GM12878 (cell line): Measurements from ENCODE around the gene STX12.

ENCODE experiments used
- CREB1 ChIP-seq: IDR thresholded peaks from 2 replicates; pipeline ENCODE4 v1.6.1; 2012; ENCODE audit warnings: low read depth, mild to moderate bottlenecking, inconsistent platforms
- EGR1 ChIP-seq, 2 experiments: IDR thresholded peaks; 1 replicate in 1 of 2; 2 replicates in 1 of 2; pipeline ENCODE4 v1.6.1; 2011 to 2012; ENCODE audit warnings: low read depth in 2 of 2, low read length in 2 of 2, borderline replicate concordance in 1 of 2, mild to moderate bottlenecking in 1 of 2, moderate library complexity in 1 of 2
- ETV6 ChIP-seq, 2 experiments: fragments of 450-650 bp in 1 of 2; IDR thresholded peaks in 1 of 2; conservative IDR thresholded peaks in 1 of 2; 2 replicates each; pipeline ENCODE4 v1.6.1; 2014; ENCODE audit warnings: antibody characterized with exemption in 1 of 2, borderline replicate concordance in 1 of 2, low read depth in 1 of 2, mild to moderate bottlenecking in 1 of 2, moderate library complexity in 1 of 2
- GABPA ChIP-seq: IDR thresholded peaks from 2 replicates; pipeline ENCODE4 v1.6.1; 2014; ENCODE audit warnings: antibody characterized with exemption, low read depth, mild to moderate bottlenecking, inconsistent platforms
- TCF12 ChIP-seq: IDR thresholded peaks from 2 replicates; pipeline ENCODE4 v1.6.1; 2011; ENCODE audit warnings: low read depth, mild to moderate bottlenecking, low read length
- ZNF207 ChIP-seq: fragments of 450-650 bp; IDR thresholded peaks from 2 replicates; pipeline ENCODE4 v1.6.1; 2014; ENCODE audit warnings: antibody characterized with exemption, mild to moderate bottlenecking, borderline replicate concordance
- TF ChIP-seq, protein P1 (sequence below): fragments of 450-650 bp; formaldehyde crosslinking; IDR thresholded peaks from 2 replicates; pipeline ENCODE4 v1.5.0; 2022; ENCODE audit warnings: mild to moderate bottlenecking, missing genetic modification characterization

DNA sequence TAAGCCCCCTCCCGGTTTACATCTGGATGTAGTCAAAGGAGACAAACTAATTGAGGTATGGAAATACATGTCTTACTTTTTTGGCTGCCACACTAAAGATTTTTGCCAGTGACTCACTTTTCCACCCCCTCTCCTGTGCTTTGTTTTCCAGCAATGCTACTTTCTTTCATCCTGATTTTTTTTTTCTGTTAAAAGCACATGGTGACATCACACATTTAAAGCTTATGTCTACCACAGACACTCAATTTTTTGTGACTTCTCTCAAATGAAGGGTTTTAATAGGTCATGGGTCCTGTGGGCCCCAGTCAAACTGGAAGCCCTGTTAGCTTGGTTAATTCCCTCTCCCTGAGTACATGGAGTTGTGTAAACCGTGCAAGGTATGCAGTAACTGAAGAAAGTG is 59.7 kb downstream of the STX12 start:
- no peak for TF ChIP-seq TCF12
- no peak for TF ChIP-seq CREB1
- no peak for TF ChIP-seq ZNF207
- no peak for TF ChIP-seq GABPA
- TF ChIP-seq EGR1 (IDR thresholded peaks at IDR 0.05; ENCODE audit: borderline replicate concordance in 1 of 2, low read depth in 2 of 2, low read length in 2 of 2), result no peak
- TF ChIP-seq ETV6 (conservative IDR thresholded peaks at IDR 0.05 in 1 of 2, IDR thresholded peaks at IDR 0.05 in 1 of 2; ENCODE audit: borderline replicate concordance in 1 of 2, low read depth in 1 of 2), result no peak
- TF ChIP-seq, protein P1, sequence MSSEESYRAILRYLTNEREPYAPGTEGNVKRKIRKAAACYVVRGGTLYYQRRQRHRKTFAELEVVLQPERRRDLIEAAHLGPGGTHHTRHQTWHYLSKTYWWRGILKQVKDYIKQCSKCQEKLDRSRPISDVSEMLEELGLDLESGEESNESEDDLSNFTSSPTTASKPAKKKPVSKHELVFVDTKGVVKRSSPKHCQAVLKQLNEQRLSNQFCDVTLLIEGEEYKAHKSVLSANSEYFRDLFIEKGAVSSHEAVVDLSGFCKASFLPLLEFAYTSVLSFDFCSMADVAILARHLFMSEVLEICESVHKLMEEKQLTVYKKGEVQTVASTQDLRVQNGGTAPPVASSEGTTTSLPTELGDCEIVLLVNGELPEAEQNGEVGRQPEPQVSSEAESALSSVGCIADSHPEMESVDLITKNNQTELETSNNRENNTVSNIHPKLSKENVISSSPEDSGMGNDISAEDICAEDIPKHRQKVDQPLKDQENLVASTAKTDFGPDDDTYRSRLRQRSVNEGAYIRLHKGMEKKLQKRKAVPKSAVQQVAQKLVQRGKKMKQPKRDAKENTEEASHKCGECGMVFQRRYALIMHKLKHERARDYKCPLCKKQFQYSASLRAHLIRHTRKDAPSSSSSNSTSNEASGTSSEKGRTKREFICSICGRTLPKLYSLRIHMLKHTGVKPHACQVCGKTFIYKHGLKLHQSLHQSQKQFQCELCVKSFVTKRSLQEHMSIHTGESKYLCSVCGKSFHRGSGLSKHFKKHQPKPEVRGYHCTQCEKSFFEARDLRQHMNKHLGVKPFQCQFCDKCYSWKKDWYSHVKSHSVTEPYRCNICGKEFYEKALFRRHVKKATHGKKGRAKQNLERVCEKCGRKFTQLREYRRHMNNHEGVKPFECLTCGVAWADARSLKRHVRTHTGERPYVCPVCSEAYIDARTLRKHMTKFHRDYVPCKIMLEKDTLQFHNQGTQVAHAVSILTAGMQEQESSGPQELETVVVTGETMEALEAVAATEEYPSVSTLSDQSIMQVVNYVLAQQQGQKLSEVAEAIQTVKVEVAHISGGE (CRISPR knock-in tag), result no peak
